H1 (cell line): Measurements from ENCODE around the gene RASGRP4. TPM values are rescaled to one million over a fixed set of nuclear protein-coding genes. Genes with fewer than 3 reads are reported as not detected.

Experiments
- BRCA1 ChIP-seq: IDR thresholded peaks from 2 replicates; pipeline ENCODE4 v1.6.1; 2012; ENCODE audit warnings: low read depth, low read length, improper control_type of control experiment
- CEBPB ChIP-seq: IDR thresholded peaks from 2 replicates; pipeline ENCODE4 v1.6.1; 2012; ENCODE audit warnings: low read depth, low read length
- CHD7 ChIP-seq: fragments of 300-600 bp; sonication (generic); IDR thresholded peaks from 2 replicates; pipeline ENCODE4 v1.7.1; 2012; ENCODE audit warnings: low read length, moderate library complexity, mild to moderate bottlenecking, inconsistent platforms; ENCODE audit not compliant: insufficient replicate concordance
- CREB1 ChIP-seq: IDR thresholded peaks from 2 replicates; pipeline ENCODE4 v1.6.1; 2012; ENCODE audit warnings: inconsistent platforms
- NANOG ChIP-seq: IDR thresholded peaks from 2 replicates; pipeline ENCODE4 v1.6.1; 2011; ENCODE audit warnings: low read length, low read depth, mild to moderate bottlenecking, inconsistent platforms; ENCODE audit not compliant: insufficient read depth, poor library complexity, severe bottlenecking
- PHF8 ChIP-seq: fragments of 200-600 bp; sonication (generic); conservative IDR thresholded peaks from 2 replicates; pipeline ENCODE4 v1.7.1; 2012; ENCODE audit warnings: low read depth, mild to moderate bottlenecking, inconsistent platforms, low read length, moderate library complexity
- RXRA ChIP-seq: IDR thresholded peaks from 2 replicates; pipeline ENCODE4 v1.6.1; 2011; ENCODE audit warnings: low read depth, mild to moderate bottlenecking, low read length, moderate library complexity; ENCODE audit not compliant: insufficient read depth
- SAP30 ChIP-seq: fragments of 300-600 bp; sonication (generic); IDR thresholded peaks from 2 replicates; pipeline ENCODE4 v1.7.1; 2012; ENCODE audit warnings: low read length, moderate library complexity, mild to moderate bottlenecking, inconsistent platforms; ENCODE audit not compliant: insufficient read depth, insufficient replicate concordance
- SIRT6 ChIP-seq: IDR thresholded peaks from one replicate; pipeline ENCODE4 v1.7.1; 2012; ENCODE audit warnings: low read length, inconsistent platforms
- SIX5 ChIP-seq: IDR thresholded peaks from 2 replicates; pipeline ENCODE4 v1.6.1; 2011; ENCODE audit warnings: mild to moderate bottlenecking, low read depth, low read length
- SP1 ChIP-seq: IDR thresholded peaks from 2 replicates; pipeline ENCODE4 v1.6.1; 2011; ENCODE audit warnings: low read depth, low read length
- TEAD4 ChIP-seq: IDR thresholded peaks from 2 replicates; pipeline ENCODE4 v1.6.1; 2012; ENCODE audit warnings: low read depth, low read length, inconsistent platforms, mixed read lengths
- ZNF274 ChIP-seq: IDR thresholded peaks from 2 replicates; pipeline ENCODE4 v1.7.0; 2012; ENCODE audit warnings: low read length, borderline replicate concordance; ENCODE audit errors: extremely low read depth
- polyA plus RNA-seq, 7 experiments: library from polyadenylated mRNA; depleted of rRNA in 3 of 7; stranded (reverse) in 5 of 7; unstranded in 2 of 7; fragments of >200 nt in 5 of 7; fragments of 200-250 nt in 2 of 7; gene quantifications; 1 replicate in 5 of 7; 2 replicates in 1 of 7; 4 replicates in 1 of 7; pipeline versions ENCODE4 v1.2.1 to v1.2.3, GENCODE V29; 2011 to 2013; ENCODE audit warnings: missing spikeins in 2 of 7, mixed read lengths in 2 of 7
- total RNA-seq: library from RNA; stranded (reverse); fragmentation: NEBNext Ultra II Directional; extraction: Animal tissue kit (Norgen Biotek cat#: 25700); gene quantifications from 2 replicates; pipeline ENCODE4 v1.2.1, GENCODE V29; 2021

The RASGRP4 gene
- total and polyA plus RNA-seq, 2 of the 8 experiments (the other 6 are each of a cell fraction or from before 2014, with no cell fraction given) = 1.9 to 3.1 TPM

GRCh38 chr19:38444026-38444425 lies 18.0 kb upstream of the RASGRP4 start (continued):
- no peak for TF ChIP-seq CHD7
- no peak for TF ChIP-seq RXRA
- TF ChIP-seq CEBPB = no peak
- no peak for TF ChIP-seq NANOG
- no peak for TF ChIP-seq SP1
- no peak for TF ChIP-seq SIX5
- TF ChIP-seq ZNF274 = no peak
- no peak for TF ChIP-seq PHF8
- TF ChIP-seq CREB1 = no peak
- no peak for TF ChIP-seq BRCA1
- TF ChIP-seq SAP30 = no peak
- TF ChIP-seq SIRT6 = no peak
- no peak for TF ChIP-seq TEAD4
